SJSA1 (cell line): ENCODE data around the gene RAPGEF5. TPM values are rescaled to one million over a fixed set of nuclear protein-coding genes. Genes with fewer than 3 reads are reported as not detected.

Experiments used
- DNase-seq, 2 experiments: peaks; one replicate each; pipeline ENCODE4 v3.0.0-alpha.2; 2015 to 2020; ENCODE audit warnings: low spot score in 2 of 2, low read depth in 1 of 2
- H3K27ac ChIP-seq: fragments of 250-450 bp; sonication (Bioruptor Pico); 2 replicates; pipeline ENCODE4 v1.5.1; 2020; ENCODE audit warnings: mild to moderate bottlenecking, moderate library complexity
- H3K27me3 ChIP-seq: fragments of 250-450 bp; sonication (Bioruptor Pico); replicated peaks from 2 replicates; pipeline ENCODE4 v1.5.1; 2020; ENCODE audit warnings: mild to moderate bottlenecking, moderate library complexity
- H3K36me3 ChIP-seq: fragments of 250-450 bp; sonication (Bioruptor Pico); 2 replicates; pipeline ENCODE4 v1.5.1; 2020; ENCODE audit warnings: mild to moderate bottlenecking
- H3K4me1 ChIP-seq: fragments of 250-450 bp; sonication (Bioruptor Pico); replicated peaks from 2 replicates; pipeline ENCODE4 v1.6.1; 2021; ENCODE audit warnings: mild to moderate bottlenecking
- H3K4me3 ChIP-seq: fragments of 250-450 bp; sonication (Bioruptor Pico); 2 replicates; pipeline ENCODE4 v1.5.1; 2020; ENCODE audit warnings: mild to moderate bottlenecking
- H3K9me3 ChIP-seq: fragments of 250-450 bp; sonication (Bioruptor Pico); replicated peaks from 2 replicates; pipeline ENCODE4 v1.5.1; 2020; ENCODE audit warnings: mild to moderate bottlenecking
- total RNA-seq: library from RNA; depleted of rRNA; stranded (reverse); fragments of >200 nt; shearing (Covaris generic); gene quantifications from 2 replicates; pipeline ENCODE4 v1.2.3, GENCODE V29; 2014

RAPGEF5 gene
- total RNA-seq, 1 experiment from 2014 or later, result 0.03 TPM

- Histone ChIP-seq H3K4me1 (no peaks in the 10 kb centered on the region), H3K27ac (0 out of 2 replicates have a peak overlapping the region, but pooled peaks have one; percentile 27), H3K27me3 (no peaks in the 10 kb centered on the region), H3K36me3 (no peaks in the 10 kb centered on the region), H3K4me3 (no peak overlapping the region), H3K9me3 (no peaks in the 10 kb centered on the region)
- no peak for DNase-seq
These were observed 219.9 kb downstream of the RAPGEF5 start for GRCh38 chr7:22137026-22137425.

- H3K36me3 ChIP-seq, result no peaks in the 10 kb centered on the region
- no peak for DNase-seq
- no peaks in the 10 kb centered on the region for H3K4me1 ChIP-seq
- H3K27ac ChIP-seq, result no peak overlapping the region
- no peak overlapping the region for H3K4me3 ChIP-seq
- H3K27me3 ChIP-seq, result no peaks in the 10 kb centered on the region
- H3K9me3 ChIP-seq, result no peaks in the 10 kb centered on the region
These were observed 227.0 kb downstream of the RAPGEF5 start for GRCh38 chr7:22129819-22130580.

GRCh38 chr7:22129166-22129565 is 227.8 kb downstream of the RAPGEF5 start:
- Histone ChIP-seq H3K9me3 (no peaks in the 10 kb centered on the region), H3K4me3 (no peak overlapping the region), H3K27me3 (no peaks in the 10 kb centered on the region), H3K27ac (no peak overlapping the region), H3K36me3 (no peaks in the 10 kb centered on the region), H3K4me1 (no peaks in the 10 kb centered on the region)
- no peak for DNase-seq

- DNase-seq, result no peak
- no peak overlapping the region for H3K27ac ChIP-seq
- H3K27me3 ChIP-seq, result no peaks in the 10 kb centered on the region
- H3K9me3 ChIP-seq, result no peaks in the 10 kb centered on the region
- H3K36me3 ChIP-seq, result no peaks in the 10 kb centered on the region
- no peak overlapping the region for H3K4me3 ChIP-seq
- H3K4me1 ChIP-seq, result no peaks in the 10 kb centered on the region
These were observed 228.4 kb downstream of the RAPGEF5 start for GRCh38 chr7:22128528-22128920.

- no peak for DNase-seq
- Histone ChIP-seq H3K4me3 (no peak overlapping the region), H3K36me3 (no peaks in the 10 kb centered on the region), H3K27me3 (no peaks in the 10 kb centered on the region), H3K4me1 (no peaks in the 10 kb centered on the region), H3K9me3 (no peaks in the 10 kb centered on the region), H3K27ac (no peak overlapping the region)
These were observed 229.0 kb downstream of the RAPGEF5 start for GRCh38 chr7:22127835-22128527.

GRCh38 chr7:22125436-22125835 is 231.5 kb downstream of the RAPGEF5 start:
- H3K36me3 ChIP-seq, result no peaks in the 10 kb centered on the region
- no peaks in the 10 kb centered on the region for H3K9me3 ChIP-seq
- H3K27me3 ChIP-seq, result no peaks in the 10 kb centered on the region
- no peak overlapping the region for H3K4me3 ChIP-seq
- no peak for DNase-seq
- H3K4me1 ChIP-seq, result no peaks in the 10 kb centered on the region
- H3K27ac ChIP-seq, result no peak overlapping the region

GRCh38 chr7:22124941-22125340 is 232.0 kb downstream of the RAPGEF5 start:
- no peak for DNase-seq
- no peaks in the 10 kb centered on the region for H3K4me1 ChIP-seq
- H3K4me3 ChIP-seq, result no peak overlapping the region
- no peaks in the 10 kb centered on the region for H3K9me3 ChIP-seq
- no peak overlapping the region for H3K27ac ChIP-seq
- H3K27me3 ChIP-seq, result no peaks in the 10 kb centered on the region
- H3K36me3 ChIP-seq, result no peaks in the 10 kb centered on the region

- DNase-seq, result no peak
- no peaks in the 10 kb centered on the region for H3K4me1 ChIP-seq
- H3K36me3 ChIP-seq, result no peaks in the 10 kb centered on the region
- no peaks in the 10 kb centered on the region for H3K9me3 ChIP-seq
- H3K27ac ChIP-seq, result no peak overlapping the region
- no peaks in the 10 kb centered on the region for H3K27me3 ChIP-seq
- H3K4me3 ChIP-seq, result no peak overlapping the region
These were observed 233.8 kb downstream of the RAPGEF5 start for GRCh38 chr7:22123139-22123538.

GRCh38 chr7:22121702-22122474 is 235.1 kb downstream of the RAPGEF5 start:
- H3K36me3 ChIP-seq, result no peaks in the 10 kb centered on the region
- no peaks in the 10 kb centered on the region for H3K27me3 ChIP-seq
- no peaks in the 10 kb centered on the region for H3K9me3 ChIP-seq
- DNase-seq, result no peak
- no peak overlapping the region for H3K27ac ChIP-seq
- H3K4me3 ChIP-seq, result no peak overlapping the region
- no peaks in the 10 kb centered on the region for H3K4me1 ChIP-seq

GRCh38 chr7:22120391-22121053 is 236.4 kb downstream of the RAPGEF5 start:
- Histone ChIP-seq H3K4me1 (no peaks in the 10 kb centered on the region), H3K4me3 (no peak overlapping the region), H3K27ac (no peak overlapping the region), H3K27me3 (no peaks in the 10 kb centered on the region), H3K9me3 (no peaks in the 10 kb centered on the region), H3K36me3 (no peaks in the 10 kb centered on the region)
- no peak for DNase-seq

GRCh38 chr7:22117222-22117621 is 239.7 kb downstream of the RAPGEF5 start:
- no peak for DNase-seq
- H3K4me3 ChIP-seq, result no peak overlapping the region

GRCh38 chr7:22116451-22117030 is 240.4 kb downstream of the RAPGEF5 start:
- H3K27ac ChIP-seq, result no peak overlapping the region

More at GRCh38 chr7:22117222-22117621, 239.7 kb downstream of the RAPGEF5 start:
- Histone ChIP-seq H3K27me3 (no peaks in the 10 kb centered on the region), H3K27ac (no peak overlapping the region), H3K9me3 (no peaks in the 10 kb centered on the region), H3K36me3 (no peaks in the 10 kb centered on the region), H3K4me1 (no peaks in the 10 kb centered on the region)

GRCh38 chr7:22115689-22116088 is 241.3 kb downstream of the RAPGEF5 start:
- Histone ChIP-seq H3K9me3 (no peaks in the 10 kb centered on the region), H3K4me1 (no peaks in the 10 kb centered on the region), H3K27ac (no peak overlapping the region), H3K27me3 (no peaks in the 10 kb centered on the region), H3K4me3 (no peak overlapping the region), H3K36me3 (no peaks in the 10 kb centered on the region)
- no peak for DNase-seq

More at GRCh38 chr7:22116451-22117030, 240.4 kb downstream of the RAPGEF5 start:
- DNase-seq, result no peak
- H3K4me3 ChIP-seq, result no peak overlapping the region
- H3K9me3 ChIP-seq, result no peaks in the 10 kb centered on the region
- H3K27me3 ChIP-seq, result no peaks in the 10 kb centered on the region
- no peaks in the 10 kb centered on the region for H3K36me3 ChIP-seq
- no peaks in the 10 kb centered on the region for H3K4me1 ChIP-seq
